MCF 10A (cell line): ENCODE data around the gene SLC2A6. TPM values are rescaled to one million over a fixed set of nuclear protein-coding genes. Genes with fewer than 3 reads are reported as not detected.

Experiments
- BruUV-seq: library from RNA; stranded (reverse); fragments of 400-500 nt; replicated peaks from 2 replicates; lab custom pipeline; 2021; lab: Mats Ljungman, UMichigan
- CTCF ChIA-PET: fragments of 300-600 bp; sonication (Branson Sonifier 250); formaldehyde crosslinking; extraction: SDS; loops from one replicate; lab custom pipeline; 2021; ENCODE audit warnings: antibody characterized with exemption, inconsistent platforms; lab: Yijun Ruan, JAX
- POLR2A ChIA-PET: fragments of 300-600, 350-650 bp; sonication (Branson Sonifier 250); formaldehyde crosslinking; extraction: SDS; loops from one replicate; lab custom pipeline; 2020; ENCODE audit warnings: antibody characterized with exemption, inconsistent platforms; lab: Yijun Ruan, JAX
- DNase-seq: peaks from one replicate; pipeline ENCODE4 v3.0.0-alpha.2; 2018; ENCODE audit not compliant: unreplicated experiment
- H3K27ac Mint-ChIP-seq: one replicate; pipeline ENCODE4 v1.8.0; 2022; ENCODE audit warnings: mild to moderate bottlenecking, low read depth, mixed read lengths; ENCODE audit not compliant: unreplicated experiment
- H3K27me3 Mint-ChIP-seq: one replicate; pipeline ENCODE4 v1.8.0; 2022; ENCODE audit warnings: mixed read lengths; ENCODE audit not compliant: insufficient read depth, unreplicated experiment
- H3K36me3 Mint-ChIP-seq: one replicate; pipeline ENCODE4 v1.8.0; 2022; ENCODE audit warnings: mild to moderate bottlenecking, moderate library complexity, mixed read lengths; ENCODE audit not compliant: insufficient read depth, unreplicated experiment
- H3K4me1 Mint-ChIP-seq: one replicate; pipeline ENCODE4 v1.8.0; 2022; ENCODE audit warnings: mixed read lengths; ENCODE audit not compliant: insufficient read depth, unreplicated experiment
- H3K4me3 Mint-ChIP-seq: one replicate; pipeline ENCODE4 v1.8.0; 2022; ENCODE audit warnings: mild to moderate bottlenecking, moderate library complexity, mixed read lengths; ENCODE audit not compliant: unreplicated experiment
- H3K9me3 Mint-ChIP-seq: one replicate; pipeline ENCODE4 v1.8.0; 2022; ENCODE audit warnings: mixed read lengths; ENCODE audit not compliant: unreplicated experiment
- CTCF ChIP-seq: fragments of 200-600 bp; IDR thresholded peaks from one replicate; pipeline ENCODE4 v1.8.0; 2022; ENCODE audit warnings: antibody characterized with exemption, mild to moderate bottlenecking; ENCODE audit not compliant: unreplicated experiment
- intact Hi-C: fragments of 100-400 bp; cut with micrococcal nuclease; formaldehyde crosslinking; loops from 2 replicates; pipeline ENCODE4 v1.14.1; 2022
- total RNA-seq: library from RNA; stranded (reverse); gene quantifications from 2 replicates; pipeline ENCODE4 v1.2.3, GENCODE V29; 2022

The SLC2A6 gene
- total RNA-seq, 1 experiment from 2014 or later, result 0.42 TPM

DNA sequence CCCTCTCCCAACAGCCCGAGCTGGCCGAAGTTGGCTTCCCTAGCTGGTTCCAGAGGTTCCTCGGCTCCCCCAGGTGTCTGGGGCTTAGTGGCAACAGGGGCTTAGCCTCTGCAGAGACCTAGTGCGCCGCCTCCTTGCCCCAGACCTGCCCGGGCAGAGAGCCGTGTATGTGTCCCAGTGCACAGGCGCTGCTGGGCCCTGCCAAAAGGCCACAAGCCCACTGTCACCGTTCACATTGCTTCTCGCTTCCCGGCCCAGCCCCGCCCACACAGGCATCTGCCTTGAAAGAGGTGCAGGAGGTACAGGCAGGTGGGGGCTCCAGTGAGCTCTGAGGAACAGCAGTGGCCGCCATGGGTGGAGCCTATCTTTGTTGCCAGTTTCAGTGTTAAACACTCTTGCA, 21.7 kb downstream of the SLC2A6 start:
- no peak for DNase-seq
- H3K4me3 Mint-ChIP-seq, result no peak overlapping the region
- ChIA-PET CTCF (interaction anchor here (1.2 kb wide), 1 partner anchor 40 kb away, joined by 4 read pairs; no protein-coding TSS in a partner anchor), POLR2A (interaction anchor here (1.0 kb wide), 1 partner anchor 322 kb away, joined by 3 read pairs; no protein-coding TSS in a partner anchor)
- TF ChIP-seq CTCF, result no peak
- H3K4me1 Mint-ChIP-seq, result no peaks in the 10 kb centered on the region
- H3K9me3 Mint-ChIP-seq, result no peaks in the 10 kb centered on the region
- H3K36me3 Mint-ChIP-seq, result no peaks in the 10 kb centered on the region
- no peak overlapping the region for H3K27ac Mint-ChIP-seq
- intact Hi-C loops, result no loop called here
- no peaks in the 10 kb centered on the region for H3K27me3 Mint-ChIP-seq
- no TSS peak for BruUV-seq

DNA sequence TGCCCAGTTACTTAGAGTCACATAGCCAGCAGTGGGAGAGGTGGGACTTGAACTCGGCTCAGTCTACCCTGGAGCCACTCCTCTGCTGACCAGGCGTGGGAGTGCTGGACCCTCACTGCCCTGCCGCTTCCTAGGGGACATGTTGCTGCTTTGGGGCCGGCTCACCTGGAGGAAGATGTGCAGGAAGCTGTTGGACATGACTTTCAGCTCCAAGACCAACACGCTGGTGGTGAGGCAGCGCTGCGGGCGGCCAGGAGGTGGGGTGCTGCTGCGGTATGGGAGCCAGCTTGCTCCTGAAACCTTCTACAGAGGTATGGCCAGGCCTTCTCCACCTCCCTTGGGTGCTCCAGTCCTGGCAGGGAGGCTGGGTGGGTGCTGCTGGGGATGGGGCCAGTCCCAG, 22.5 kb downstream of the SLC2A6 start:
- Mint-ChIP-seq H3K4me3 (no peak overlapping the region), H3K4me1 (no peaks in the 10 kb centered on the region), H3K36me3 (no peaks in the 10 kb centered on the region), H3K27ac (no peak overlapping the region), H3K27me3 (no peaks in the 10 kb centered on the region), H3K9me3 (no peaks in the 10 kb centered on the region)
- intact Hi-C loops, result no loop called here
- CTCF ChIA-PET, result interaction anchor here (0.5 to 1.2 kb wide), 3 partner anchors 16 to 186 kb away, joined by 3 to 4 read pairs (median 4); no protein-coding TSS in a partner anchor
- no peak for DNase-seq
- BruUV-seq, result no TSS peak
- no peak for TF ChIP-seq CTCF
- POLR2A ChIA-PET, result interaction anchor here (0.6 kb wide), 1 partner anchor 426 kb away, joined by 3 read pairs; no protein-coding TSS in a partner anchor

- Mint-ChIP-seq H3K4me3 (no peak overlapping the region), H3K27ac (no peak overlapping the region), H3K36me3 (no peaks in the 10 kb centered on the region), H3K4me1 (no peaks in the 10 kb centered on the region), H3K27me3 (no peaks in the 10 kb centered on the region), H3K9me3 (no peaks in the 10 kb centered on the region)
- CTCF ChIA-PET, result interaction anchor here (0.6 to 1.2 kb wide), 2 partner anchors 16 to 39 kb away, joined by 4 read pairs; no protein-coding TSS in a partner anchor
- no peak for TF ChIP-seq CTCF
- intact Hi-C loops, result no loop called here
- POLR2A ChIA-PET, result interaction anchor here (0.6 kb wide), 1 partner anchor 426 kb away, joined by 3 read pairs; no protein-coding TSS in a partner anchor
- no TSS peak for BruUV-seq
- no peak for DNase-seq
These were observed 23.0 kb downstream of the SLC2A6 start for GRCh38 chr9:133455936-133456335.

GRCh38 chr9:133454943-133455673, 23.8 kb downstream of the SLC2A6 start:
- no peaks in the 10 kb centered on the region for H3K9me3 Mint-ChIP-seq
- POLR2A ChIA-PET, result no interaction called here
- H3K36me3 Mint-ChIP-seq, result no peaks in the 10 kb centered on the region
- CTCF ChIA-PET, result no interaction called here
- H3K4me1 Mint-ChIP-seq, result no peaks in the 10 kb centered on the region
- H3K4me3 Mint-ChIP-seq, result no peak overlapping the region
- intact Hi-C loops, result no loop called here
- BruUV-seq, result no TSS peak
- H3K27ac Mint-ChIP-seq, result no peak overlapping the region
- DNase-seq, result no peak
- no peaks in the 10 kb centered on the region for H3K27me3 Mint-ChIP-seq
- no peak for TF ChIP-seq CTCF
